HepG2 (cell line): ENCODE measurements around the gene SPACA1.

ENCODE experiments used
- CBFB ChIP-seq: sonication (generic); formaldehyde crosslinking; IDR thresholded peaks from 2 replicates; pipeline ENCODE4 v1.4.0; 2020; ENCODE audit warnings: missing genetic modification reagents
- CTCF ChIP-seq: sonication (generic); formaldehyde crosslinking; IDR thresholded peaks from 2 replicates; pipeline ENCODE4 v1.5.0; 2020; ENCODE audit warnings: mild to moderate bottlenecking, missing genetic modification reagents, moderate library complexity
- E2F2 ChIP-seq: sonication (generic); formaldehyde crosslinking; IDR thresholded peaks from 2 replicates; pipeline ENCODE4 v1.4.0; 2020; ENCODE audit warnings: missing genetic modification reagents, borderline replicate concordance
- HINFP ChIP-seq: sonication (generic); formaldehyde crosslinking; IDR thresholded peaks from 2 replicates; pipeline ENCODE4 v1.4.0; 2020; ENCODE audit warnings: low read depth, mild to moderate bottlenecking, missing genetic modification reagents
- HOXA3 ChIP-seq: sonication (generic); formaldehyde crosslinking; IDR thresholded peaks from 2 replicates; pipeline ENCODE4 v1.5.0; 2020; ENCODE audit warnings: missing genetic modification reagents
- NFRKB ChIP-seq: fragments of 450-650 bp; IDR thresholded peaks from 2 replicates; pipeline ENCODE4 v1.6.1; 2017
- POLR2G ChIP-seq: fragments of 200-400 bp; formaldehyde crosslinking; IDR thresholded peaks from 2 replicates; pipeline ENCODE4 v1.6.1; 2018; ENCODE audit warnings: mild to moderate bottlenecking, low read depth, low read length, moderate library complexity
- PTBP1 ChIP-seq: fragments of 200-400 bp; formaldehyde crosslinking; IDR thresholded peaks from 2 replicates; pipeline ENCODE4 v1.6.1; 2018; ENCODE audit warnings: low read length, low read depth; ENCODE audit not compliant: poor library complexity, severe bottlenecking
- SETDB1 ChIP-seq: sonication (generic); formaldehyde crosslinking; IDR thresholded peaks from 2 replicates; pipeline ENCODE4 v1.5.1; 2020; ENCODE audit warnings: missing genetic modification reagents, mild to moderate bottlenecking, borderline replicate concordance
- TF ChIP-seq, protein P1 (sequence below): sonication (generic); formaldehyde crosslinking; IDR thresholded peaks from 2 replicates; pipeline ENCODE4 v1.4.0; 2020; ENCODE audit warnings: missing genetic modification reagents

DNA sequence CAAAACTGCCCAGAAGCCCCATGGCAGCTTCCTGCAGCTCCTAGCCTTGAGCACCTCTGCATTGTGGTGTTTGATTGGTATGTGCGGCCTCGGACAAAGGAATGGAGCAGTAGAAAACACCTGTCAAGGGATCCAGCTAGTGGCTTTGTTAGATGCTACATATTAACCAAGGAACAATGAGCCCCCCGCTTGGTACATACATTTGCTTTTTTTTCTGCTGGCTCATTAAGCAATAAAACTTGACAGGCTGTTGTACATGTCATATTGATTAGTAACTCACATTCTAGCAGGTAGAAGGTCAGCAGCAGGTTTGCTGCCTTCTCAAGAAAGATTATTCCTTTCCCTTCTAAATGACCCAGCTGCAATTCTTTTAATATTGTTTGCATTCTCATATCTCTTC lies 937 bp downstream of the SPACA1 start:
- TF ChIP-seq SETDB1 (CRISPR knock-in tag) (no peak), HOXA3 (CRISPR knock-in tag) (no peak), E2F2 (no peak), PTBP1 (no peak), CTCF (CRISPR knock-in tag) (no peak), POLR2G (no peak), HINFP (CRISPR knock-in tag) (no peak), NFRKB (no peak), CBFB (CRISPR knock-in tag) (no peak)
- TF ChIP-seq, protein P1, sequence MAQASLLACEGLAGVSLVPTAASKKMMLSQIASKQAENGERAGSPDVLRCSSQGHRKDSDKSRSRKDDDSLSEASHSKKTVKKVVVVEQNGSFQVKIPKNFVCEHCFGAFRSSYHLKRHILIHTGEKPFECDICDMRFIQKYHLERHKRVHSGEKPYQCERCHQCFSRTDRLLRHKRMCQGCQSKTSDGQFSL = no peak
